RKO (cell line): Measurements from ENCODE around the gene A2M.

Source experiments
- DNase-seq: peaks from one replicate; pipeline ENCODE4 v3.0.0-alpha.2; 2016; ENCODE audit warnings: low spot score

A2M gene

DNA sequence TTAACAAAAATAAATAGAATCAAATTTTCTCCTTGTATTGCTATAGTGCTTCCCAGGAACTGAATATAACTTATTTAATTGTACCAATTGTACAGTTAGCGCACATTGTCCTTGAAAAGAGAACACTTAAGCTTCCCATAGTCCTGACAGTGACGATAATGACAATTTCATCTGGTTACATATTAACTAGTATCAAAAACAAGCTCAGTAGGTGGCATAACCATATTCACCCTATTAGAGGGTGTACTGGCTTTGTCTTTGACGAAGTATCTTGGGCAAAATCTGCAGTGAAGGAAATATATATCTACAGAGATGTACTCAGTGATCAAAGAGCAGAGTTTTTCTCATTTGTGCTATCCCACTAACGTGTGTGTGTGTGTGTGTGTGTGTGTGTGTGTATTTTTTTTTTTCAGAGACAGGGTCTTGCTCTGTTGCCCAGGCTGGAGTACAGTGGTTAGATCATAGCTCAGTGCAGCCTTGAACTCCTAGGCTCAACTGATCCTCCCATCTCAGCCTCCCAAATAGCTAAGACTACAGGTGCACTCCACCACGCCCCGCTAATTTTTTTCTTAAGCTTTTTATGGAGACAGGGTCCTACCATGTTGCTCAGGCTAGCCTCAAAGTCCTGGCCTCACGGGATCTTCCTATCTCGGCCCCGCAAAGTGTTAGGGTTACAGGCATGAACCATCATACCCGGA is 4.9 kb upstream of the A2M start:
- DNase-seq = no peak

DNA sequence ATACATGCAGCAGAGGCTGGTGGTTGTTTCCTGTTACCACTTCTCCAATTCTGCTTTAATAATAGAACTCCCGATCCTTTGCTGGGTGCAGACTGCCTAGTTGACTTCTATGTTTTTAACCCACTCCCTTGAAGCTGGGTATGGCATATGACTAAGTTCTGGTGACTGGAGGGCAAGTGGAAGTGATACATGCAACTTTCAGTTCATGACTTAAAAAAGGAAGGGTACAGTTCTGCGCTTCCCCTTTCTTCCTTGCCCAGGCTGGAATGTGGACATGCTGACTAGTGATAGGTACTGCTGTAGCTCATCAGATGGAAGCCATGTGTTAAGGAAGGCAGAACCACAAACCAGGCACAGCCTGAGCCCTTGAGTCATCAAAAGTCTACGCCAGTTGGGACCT is 2.4 kb upstream of the A2M start:
- no peak for DNase-seq

DNA sequence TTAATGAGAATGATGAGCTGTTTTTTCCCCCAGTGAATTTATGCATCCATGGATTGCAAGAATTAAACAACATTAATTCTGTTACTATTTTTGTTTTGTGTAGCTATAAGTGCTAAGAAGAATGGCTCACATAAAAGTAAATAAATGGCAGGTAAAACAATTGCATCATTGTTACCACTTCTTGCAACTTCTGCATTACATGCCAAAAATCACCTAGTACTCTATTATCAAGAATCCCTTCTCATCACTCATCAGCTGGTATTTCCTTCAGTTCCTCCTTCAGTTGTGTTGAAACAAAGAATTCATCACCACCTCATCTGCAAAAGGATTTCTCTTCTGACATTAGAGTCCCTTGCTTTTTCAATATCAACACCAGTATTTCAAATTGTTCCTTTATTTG is 773 bp downstream of the A2M start:
- no peak for DNase-seq

DNA sequence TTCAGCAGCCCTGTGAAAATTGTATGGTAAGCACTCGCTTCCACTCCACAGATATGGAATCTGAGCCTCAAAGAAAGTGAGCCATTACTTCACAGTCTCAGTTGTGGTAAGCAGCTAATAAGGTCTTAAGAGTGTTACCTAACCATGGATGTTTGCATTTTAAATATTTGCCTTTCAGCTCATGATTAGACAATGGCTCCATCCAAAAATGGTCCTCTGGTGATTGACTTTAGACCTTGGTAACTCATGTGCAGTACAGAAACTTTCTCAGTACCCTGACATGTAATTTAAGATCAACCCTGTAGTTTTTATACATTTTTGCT is 1.8 kb downstream of the A2M start:
- no peak for DNase-seq

DNA sequence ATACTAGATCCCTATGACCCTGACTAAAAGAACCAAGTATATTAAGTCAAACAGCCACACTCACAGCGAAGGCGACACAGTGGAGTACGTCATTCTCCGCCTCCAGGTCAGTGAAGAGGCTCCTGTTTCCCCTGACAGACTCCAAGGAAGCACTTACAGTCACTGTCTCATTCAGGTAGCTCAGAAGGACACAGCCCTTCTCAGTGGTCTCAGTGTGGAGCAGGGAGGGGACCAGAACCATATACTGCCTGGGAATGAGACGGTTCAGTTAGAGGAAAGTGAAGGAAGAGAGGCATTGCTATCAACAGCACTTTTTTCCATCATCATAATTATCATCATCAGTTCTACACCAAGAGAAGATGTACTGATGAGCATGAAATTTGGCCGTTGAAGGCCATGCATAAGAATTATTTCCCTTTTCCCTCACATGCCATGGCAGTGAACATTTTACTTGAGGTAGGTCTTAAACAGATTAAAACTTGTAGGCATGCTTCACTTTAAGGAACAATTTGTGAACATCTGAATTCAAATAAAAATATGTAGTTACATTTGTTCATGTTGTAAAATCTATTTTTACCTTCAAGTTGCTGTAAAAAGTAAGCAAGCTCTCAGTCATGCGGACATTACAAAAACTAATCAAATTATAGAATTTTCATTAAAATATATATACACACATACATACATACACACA is 2.3 kb downstream of the A2M start:
- no peak for DNase-seq

DNA sequence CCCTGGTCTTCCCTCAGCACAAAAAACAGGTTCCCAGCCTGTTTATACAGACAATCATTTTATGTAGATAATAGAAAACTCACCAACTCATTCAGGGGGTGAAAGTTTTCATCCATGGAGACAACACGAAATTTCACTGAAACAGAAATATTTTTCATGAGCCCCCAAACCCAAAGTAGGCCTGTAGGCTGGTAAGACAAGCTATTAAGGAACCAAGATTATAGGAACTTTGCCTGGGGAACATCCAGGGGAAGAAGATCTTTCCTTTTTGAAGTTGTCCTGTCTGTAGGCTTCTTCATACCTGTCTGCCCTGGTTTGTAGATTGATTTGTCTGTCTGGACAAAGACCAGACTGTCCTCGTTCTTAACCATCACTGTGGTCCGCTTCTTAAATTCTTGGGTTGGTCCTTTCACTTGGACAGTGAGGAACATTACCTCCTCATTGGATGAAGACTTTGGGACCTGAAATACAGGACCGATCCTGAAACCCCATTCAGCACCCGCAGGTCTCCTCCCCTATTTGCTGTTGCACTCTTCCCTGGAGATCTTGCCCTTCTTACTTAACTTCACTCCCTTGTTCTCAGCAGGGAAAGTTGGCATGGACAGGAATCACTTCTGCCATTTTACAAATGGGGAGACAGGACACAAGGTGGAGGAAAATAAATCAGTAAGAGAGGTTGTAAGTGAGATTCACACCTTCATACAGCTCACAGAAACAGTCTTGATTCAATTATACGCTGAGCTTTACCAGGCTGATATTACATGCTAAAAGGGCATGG is 3.5 kb downstream of the A2M start:
- no peak for DNase-seq

DNA sequence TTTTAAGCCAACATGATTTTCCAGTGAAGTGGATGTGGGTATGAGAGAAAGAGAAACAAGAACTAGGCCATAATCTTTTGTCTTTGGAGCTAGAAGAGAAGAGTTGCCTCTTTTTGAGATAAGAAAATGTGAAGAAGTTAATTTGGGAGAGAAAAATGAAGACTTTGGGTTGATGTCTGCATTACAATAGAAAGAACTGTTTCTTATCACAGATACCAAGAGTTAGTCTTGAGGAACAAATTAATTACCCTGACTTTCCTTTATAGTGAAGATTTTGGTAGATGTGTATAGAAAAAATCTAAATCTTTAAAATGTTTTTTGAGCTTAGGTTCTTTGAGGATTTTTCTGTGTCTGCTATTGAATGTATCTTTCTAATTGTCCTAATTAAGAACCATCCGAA is 4.2 kb downstream of the A2M start:
- no peak for DNase-seq

DNA sequence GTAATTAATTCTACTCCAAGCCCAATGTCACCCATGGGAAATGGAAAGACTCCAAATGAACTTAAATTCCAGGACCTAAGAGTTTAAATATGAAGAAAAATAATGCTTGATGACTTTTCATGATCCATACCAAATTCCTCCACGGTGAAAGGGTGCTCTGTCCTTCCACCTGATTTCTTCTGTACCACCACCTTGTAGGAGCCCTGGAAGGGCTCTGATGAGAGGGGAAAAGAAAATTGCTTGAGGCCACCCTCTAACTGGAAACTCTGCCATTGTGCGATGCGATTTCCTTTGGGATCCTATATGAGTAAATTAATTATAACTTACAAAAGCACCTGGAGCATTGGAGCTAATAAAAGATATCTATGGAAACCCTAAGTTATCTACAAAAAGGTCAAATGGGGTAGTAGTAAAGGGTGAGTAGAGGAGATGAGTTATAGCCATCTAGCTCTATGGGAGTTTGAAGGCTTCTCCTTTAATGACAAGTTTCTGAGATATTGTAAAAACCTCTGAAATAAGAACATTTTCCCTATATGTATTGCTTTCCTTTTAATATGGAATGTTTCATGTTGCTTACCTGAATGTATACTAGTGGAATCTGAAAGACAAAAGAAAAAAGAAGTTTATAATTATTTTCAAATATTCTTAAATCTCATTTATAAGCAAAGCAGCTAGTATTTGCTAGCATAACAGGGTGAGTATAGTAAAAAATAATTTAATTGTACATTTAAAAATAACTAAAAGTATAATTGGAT is 5.8 kb downstream of the A2M start:
- no peak for DNase-seq

DNA sequence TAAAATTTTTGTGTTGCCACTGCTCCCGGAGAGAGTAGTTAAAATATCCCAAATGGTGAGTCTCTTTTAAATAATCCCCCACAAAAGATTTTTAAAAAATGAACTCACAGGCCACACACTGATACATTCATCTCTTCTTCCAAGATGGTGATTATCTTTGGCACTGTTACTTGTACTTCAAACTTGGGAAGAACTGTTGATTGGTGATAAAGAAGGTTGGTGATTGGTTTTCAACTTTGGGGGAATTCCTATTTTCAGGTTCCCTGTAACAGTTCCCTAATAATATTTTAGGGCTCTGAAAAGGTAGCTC is 6.6 kb downstream of the A2M start:
- DNase-seq = no peak

DNA sequence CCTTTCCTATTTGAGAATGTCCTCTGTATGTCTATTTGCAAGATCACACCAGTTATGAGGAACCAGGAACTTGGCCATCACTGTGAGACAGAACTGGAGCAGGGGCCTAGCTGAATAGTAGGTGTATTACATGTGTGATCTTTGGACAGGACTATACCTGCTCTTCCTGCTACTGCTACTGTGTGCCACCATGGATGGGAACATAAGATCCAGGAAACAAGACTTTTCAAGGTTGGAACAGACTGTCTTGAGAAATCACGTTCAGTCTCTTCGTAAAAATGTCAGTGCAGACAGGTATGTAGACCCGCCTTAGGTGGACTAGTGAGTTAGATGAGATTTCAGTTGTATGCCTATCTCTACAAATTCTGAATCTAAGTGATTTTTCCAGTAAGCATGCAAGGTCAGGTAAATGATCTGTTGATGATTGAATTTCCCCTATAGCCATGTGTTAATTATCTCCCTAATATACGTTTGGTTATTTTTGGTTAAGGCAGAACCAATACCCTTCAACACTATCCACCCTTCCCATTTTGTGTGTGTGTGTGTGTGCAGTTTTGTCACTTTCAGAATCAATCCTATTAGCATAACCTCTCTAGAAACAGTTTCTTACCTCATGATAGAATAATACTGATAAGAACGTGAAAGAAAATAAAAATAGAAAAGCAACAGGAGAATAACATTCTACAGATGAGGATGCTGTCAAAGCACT is 7.1 kb downstream of the A2M start:
- no peak for DNase-seq

DNA sequence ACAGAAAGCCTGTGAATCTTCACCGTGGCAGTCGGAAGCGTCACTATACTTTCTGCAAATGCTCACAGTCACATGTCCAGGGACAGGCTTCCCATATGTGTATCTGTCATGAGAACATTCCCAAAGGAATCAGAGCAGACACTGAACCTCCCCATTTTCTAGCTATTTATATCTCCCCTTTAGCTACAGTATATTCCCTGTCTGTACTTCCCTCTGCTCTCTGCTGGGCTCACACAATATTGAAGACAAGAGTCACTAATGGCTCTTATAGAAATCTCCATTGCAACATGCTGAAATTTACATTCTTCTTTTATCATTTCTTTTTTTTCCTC is 8.2 kb downstream of the A2M start:
- DNase-seq = no peak

DNA sequence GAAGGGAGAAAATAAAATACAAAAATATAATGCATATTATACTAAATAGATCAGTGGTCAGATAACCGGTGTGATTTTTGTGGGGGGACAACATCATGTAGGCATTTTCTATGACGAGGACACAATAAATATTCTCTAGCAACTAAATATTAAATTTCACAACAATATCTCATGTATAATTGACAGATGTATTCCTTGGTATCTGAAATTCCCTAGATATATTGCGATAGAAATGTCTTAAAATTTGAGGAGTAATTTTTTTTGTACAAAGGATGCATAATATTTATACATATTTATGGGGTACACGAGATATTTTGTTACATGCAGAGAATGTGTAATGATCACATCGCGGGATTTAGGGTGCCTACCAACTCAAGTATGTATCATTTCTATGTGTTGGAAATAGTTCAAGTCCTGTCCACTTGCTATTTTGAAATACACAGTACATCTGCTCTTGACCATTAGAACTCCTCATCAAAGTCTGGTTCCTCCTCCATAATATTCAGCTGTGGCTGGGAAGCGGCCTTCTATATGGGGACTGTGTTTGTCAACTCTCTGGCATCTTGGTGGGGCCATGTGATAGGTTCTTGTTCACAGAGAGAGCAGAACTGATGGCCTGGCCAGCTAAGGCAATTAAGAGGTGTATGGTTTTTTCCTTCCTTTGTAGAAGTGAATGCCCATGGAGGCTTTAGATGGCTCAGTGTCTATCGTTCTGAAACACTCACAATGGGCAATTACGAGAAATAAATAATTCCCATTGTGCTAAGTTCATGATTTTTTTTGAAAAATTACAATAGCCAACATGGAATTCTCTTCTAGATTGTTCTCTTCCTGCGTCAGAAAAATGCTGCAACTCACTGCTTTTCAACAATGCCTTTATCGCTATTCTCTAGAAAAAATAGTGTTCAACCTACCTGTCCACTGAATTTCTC is 8.8 kb downstream of the A2M start:
- DNase-seq = no peak

DNA sequence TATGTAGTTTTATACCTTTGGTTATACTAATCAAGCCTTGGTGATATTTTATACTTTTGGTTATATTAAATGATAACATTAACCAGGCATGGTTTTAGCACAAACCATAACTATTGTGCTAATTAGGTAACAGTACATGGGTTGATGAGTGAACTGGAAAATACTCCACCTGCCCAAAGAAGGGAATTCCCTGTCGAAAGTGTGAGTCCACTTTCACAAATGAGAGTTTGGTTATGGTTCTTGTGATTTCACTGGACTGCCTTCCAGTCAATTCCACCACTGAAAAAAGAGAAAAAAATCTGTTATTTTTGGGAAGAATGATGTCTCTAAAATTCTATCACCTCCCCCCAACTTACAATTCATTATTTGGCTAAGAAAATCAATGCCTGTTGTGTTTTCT is 9.7 kb downstream of the A2M start:
- no peak for DNase-seq

DNA sequence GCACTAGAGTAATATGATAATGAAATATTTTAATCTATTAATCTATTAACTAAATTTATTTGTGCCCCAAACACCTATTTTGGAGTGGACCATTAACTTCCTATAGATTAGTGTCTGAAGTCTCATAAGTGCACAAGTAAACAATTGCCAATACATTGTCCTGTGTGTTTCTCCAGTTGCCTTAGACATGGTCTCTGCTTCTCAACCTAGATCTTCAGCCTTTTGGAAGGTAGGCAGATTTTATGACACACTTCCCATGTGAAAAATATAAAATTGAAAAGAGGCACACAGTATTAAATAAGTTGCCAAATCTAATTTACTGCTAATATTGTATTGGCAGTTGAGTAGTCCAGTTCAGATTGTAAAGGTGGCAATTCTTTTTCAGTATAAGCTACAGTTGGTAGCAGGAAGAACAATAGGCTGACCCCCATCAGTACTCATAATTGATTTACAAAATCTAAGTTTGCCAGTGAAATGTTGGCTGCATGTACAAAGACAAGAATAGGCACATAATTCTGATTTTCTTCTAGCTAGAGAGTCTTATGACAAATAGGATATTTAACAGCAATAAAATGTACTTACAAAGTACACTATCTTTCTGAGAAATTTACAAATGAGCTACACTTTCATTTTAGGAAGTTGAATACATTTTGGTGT is 10.8 kb downstream of the A2M start:
- no peak for DNase-seq

DNA sequence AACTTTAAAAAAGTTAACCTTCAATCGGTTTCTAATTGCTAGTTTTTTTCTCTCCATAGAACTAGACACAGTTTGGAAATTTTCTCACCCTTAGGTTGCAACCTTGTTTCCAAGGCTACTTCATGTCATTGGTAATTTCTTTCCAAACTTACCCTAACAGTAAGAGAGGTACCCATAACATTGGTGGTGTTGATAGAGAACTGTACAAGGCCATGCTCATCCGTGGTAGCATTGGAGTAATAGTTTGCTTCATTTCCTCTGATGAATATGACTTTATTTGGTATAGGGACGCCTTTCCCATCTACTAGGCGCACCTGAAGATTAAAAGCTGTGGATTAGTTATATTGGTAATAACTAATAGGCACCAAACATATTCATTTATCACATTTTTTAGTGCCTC is 11.6 kb downstream of the A2M start:
- DNase-seq = no peak

DNA sequence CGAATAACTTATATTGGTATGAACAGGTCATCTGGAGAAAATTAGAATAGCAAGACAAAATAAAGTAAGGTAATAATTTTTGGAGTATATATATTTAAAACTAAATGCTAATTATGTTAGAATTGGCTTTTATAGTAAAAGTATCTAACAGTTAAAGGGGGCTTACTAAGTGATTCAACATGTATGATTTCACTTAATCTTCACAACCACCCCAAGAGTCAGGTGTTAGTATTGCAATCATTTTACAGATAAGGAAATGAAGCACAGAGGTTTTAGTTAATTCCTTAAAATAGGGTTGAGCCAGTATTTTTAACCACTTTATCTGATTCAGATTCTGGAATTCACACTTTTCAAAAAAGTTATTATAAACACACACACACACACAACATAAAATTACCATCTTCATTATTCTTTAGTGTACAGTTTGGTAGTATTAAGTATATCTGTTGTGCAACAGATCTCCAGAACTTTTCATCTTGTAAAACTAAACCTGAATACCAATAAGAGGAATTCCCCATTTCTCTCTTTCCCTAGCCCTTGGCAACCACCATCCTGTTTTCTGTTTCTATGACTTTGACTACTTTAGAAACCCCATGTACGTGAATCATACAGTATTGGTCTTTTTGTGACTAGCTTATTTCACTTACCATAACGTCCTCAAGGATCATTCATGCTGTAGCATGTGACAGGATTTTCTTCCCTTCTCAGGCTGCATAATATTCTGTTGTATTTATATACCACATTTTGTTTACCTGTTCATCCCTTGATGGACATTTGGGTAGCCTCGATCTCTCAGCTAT is 12.5 kb downstream of the A2M start:
- DNase-seq = no peak

DNA sequence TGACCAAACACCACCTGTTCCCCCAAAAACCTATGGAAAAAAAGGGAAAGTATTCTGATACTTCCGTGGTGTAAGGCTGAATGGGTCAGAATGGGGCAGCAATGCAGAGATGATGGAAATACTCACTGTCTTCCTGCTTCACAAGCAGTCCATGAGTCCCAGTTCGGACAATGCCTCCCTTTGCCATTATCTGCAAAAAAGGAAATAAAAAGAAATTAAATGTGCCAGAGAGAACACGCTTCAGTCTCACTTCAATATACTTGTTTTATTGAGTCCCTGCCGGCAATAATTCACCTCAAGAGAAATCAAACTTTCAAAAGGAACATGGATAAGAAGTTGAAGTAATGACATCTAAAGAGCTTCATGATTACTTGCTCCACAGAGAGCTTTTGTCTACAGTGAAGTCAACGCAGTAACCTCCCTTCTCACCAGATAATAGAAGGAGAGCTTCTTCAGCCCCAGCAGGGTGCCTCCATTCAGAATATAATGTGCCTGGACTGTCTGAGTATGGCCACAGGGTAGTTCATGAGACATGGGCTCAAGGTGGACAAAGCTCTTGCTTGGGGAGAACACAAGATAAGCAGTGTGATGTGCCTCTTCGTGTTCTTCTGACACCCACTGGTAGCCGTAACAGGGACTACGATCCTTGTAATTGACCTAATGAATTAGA is 14.6 kb downstream of the A2M start:
- DNase-seq = no peak

DNA sequence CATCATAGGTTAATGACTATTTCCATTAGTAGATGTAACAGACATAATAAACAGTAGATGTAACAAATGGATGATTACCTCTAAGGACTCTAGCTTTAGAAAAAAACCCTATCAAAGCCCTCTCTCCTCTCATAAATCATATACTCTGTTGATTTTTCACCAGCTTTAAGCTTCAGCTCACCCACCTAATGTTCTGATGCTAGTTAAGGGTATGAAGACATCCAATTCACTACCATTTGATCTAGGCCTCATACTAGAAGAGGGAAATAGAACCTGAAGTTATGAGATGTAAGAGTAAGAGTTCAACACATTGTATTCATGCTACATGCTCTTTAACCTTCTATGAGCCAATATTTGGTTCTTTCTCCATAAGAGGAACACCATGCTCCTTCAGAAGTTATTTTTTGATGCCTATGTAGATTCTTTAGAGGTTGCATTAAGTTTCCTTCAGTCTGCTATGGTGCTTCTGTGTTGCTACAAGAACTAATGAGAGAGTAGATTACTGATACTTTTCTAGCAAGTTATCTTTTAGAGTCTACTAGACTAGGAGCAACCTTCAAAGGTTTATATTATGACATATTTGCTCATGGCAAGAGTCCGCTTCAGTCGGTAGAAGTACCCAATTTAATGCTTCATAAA is 16.0 kb downstream of the A2M start:
- no peak for DNase-seq

DNA sequence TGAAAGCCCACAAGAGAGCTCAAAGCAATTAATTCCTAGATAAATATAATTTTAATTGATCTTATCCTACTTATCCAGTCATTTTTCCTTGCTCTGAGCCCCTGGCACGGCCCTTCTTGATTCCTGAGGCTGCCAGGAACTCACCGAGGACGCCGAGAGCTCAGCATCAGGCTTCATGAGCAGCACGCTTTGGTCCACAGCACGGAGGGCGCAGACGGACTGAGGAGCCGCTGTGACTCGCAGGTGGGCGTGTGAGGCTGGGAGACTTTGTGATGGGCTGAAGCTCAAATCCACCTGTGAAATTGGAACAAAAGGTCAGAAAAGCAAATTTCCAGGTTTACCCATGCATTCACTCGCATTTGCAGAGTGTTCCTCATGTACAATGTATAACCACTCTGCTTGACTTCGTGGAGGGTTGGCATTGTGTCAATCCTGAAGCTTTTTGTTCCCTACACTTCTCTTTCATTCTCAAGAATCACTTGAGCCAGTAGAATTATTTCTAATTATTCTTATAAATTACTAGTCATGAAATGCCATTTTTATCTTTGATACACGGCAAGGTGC is 17.2 kb downstream of the A2M start:
- DNase-seq = no peak
